KOPT-K1 (cell line): ENCODE measurements around the gene BOC.

Source experiments
- H3K27ac ChIP-seq: fragments of 200-600 bp; sonication (generic); 2 replicates; pipeline ENCODE4 v1.5.1; 2016; ENCODE audit warnings: antibody characterized with exemption, mild to moderate bottlenecking, low read depth, low read length; ENCODE audit not compliant: poor library complexity, severe bottlenecking
- H3K36me3 ChIP-seq: fragments of 200-600 bp; sonication (generic); 2 replicates; pipeline ENCODE4 v1.5.1; 2017; ENCODE audit warnings: antibody characterized with exemption, mild to moderate bottlenecking, low read length, moderate library complexity; ENCODE audit not compliant: insufficient read depth
- H3K9me3 ChIP-seq: fragments of 200-600 bp; sonication (generic); 2 replicates; pipeline ENCODE4 v1.5.1; 2017; ENCODE audit warnings: antibody characterized with exemption, low read length, mild to moderate bottlenecking; ENCODE audit not compliant: insufficient read depth, poor library complexity, severe bottlenecking

BOC gene

GRCh38 chr3:113226491-113226890 is 15.1 kb downstream of the BOC start:
- Histone ChIP-seq H3K36me3 (no peaks in the 10 kb centered on the region), H3K9me3 (no peaks in the 10 kb centered on the region), H3K27ac (no peak overlapping the region)

GRCh38 chr3:113227146-113227545 is 15.8 kb downstream of the BOC start:
- Histone ChIP-seq H3K27ac (no peak overlapping the region), H3K9me3 (no peaks in the 10 kb centered on the region), H3K36me3 (no peaks in the 10 kb centered on the region)

DNA sequence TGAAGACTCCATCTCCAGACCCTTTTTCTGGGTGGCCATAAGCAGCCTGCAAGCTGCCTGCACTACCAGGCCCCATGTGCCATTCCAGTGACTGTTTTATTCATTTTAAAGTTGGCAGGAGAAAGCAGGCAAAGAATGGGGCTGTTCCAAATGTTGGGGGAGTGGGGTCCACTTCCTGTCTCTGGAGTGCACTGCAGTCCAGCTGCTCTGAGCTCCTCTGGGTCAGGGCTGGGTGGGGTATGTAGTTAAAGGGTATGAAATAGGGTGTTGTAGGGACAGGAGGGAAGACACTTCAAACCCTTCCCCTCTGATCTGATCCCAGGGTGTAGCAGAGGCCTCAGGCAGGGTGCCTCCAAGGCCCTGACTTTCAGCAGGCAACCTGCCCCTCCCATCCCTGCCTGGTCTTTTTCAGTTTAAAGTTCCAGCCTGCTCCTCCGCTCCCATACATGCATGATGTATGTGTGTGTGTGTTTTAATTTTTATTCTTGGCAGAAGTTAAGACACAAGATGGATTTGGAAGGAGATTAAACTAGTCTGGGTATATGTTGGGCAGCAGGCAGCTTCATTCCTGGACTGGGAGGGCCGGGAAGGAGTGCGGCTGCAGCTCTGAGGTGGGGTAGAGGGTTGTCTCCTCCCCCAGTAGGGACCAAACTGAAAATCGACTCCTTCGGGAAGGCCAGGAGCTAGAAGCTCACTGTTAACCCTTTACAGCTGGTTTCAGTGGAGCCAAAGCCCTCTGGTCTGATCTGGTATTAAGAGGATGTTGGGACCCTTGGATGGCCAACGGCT is 17.3 kb downstream of the BOC start:
- no peak overlapping the region for H3K27ac ChIP-seq
- H3K36me3 ChIP-seq: no peaks in the 10 kb centered on the region

GRCh38 chr3:113231391-113231790 is 20.0 kb downstream of the BOC start:
- Histone ChIP-seq H3K27ac (no peak overlapping the region), H3K36me3 (no peaks in the 10 kb centered on the region), H3K9me3 (no peaks in the 10 kb centered on the region)

More for the DNA sequence above, 17.3 kb downstream of the BOC start:
- H3K9me3 ChIP-seq: no peaks in the 10 kb centered on the region

GRCh38 chr3:113231827-113232253 is 20.5 kb downstream of the BOC start:
- no peaks in the 10 kb centered on the region for H3K9me3 ChIP-seq
- H3K36me3 ChIP-seq: no peaks in the 10 kb centered on the region
- no peak overlapping the region for H3K27ac ChIP-seq

DNA sequence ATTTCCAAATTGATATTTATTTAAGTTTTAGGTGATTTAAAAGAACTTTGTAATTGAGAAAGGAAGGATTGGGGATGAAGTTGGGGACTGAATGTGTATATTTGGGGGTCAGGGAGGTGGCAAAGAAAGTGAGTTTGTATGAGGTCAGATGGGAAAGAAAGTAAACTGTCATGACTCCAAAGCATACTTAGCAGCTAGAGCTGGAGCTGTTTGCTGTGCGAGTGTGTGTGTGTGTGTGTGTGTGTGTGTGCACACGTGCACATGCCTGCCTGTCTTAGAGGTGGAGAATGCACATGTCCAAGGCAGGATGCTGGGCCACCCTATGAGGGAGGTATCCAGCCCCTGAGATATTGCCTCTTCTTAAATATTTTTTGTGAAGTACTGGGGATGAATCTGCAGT is 21.0 kb downstream of the BOC start:
- no peaks in the 10 kb centered on the region for H3K36me3 ChIP-seq
- no peaks in the 10 kb centered on the region for H3K9me3 ChIP-seq
- no peak overlapping the region for H3K27ac ChIP-seq

- Histone ChIP-seq H3K27ac (no peak overlapping the region), H3K9me3 (no peaks in the 10 kb centered on the region), H3K36me3 (no peaks in the 10 kb centered on the region)
Measured at GRCh38 chr3:113233497-113233896, 22.1 kb downstream of the BOC start.

DNA sequence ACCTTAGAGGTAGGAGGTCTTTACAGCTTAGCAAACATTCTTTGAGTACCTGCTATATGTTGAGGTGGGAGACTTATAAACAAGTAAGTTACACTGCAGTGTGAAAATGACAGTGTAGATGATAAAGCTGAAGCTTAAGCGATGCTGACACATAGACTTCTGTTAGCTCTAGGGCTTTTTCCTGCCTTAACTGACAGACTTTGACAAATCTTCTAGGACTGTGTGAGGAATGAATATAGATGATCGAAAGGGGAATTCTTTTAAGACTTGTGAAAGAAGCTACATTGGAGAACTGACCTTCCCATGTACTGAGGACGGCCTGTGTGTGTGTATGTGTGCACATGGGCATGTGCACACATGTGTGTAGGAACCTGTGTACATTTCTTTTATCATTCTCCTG is 22.7 kb downstream of the BOC start:
- no peak overlapping the region for H3K27ac ChIP-seq
- H3K36me3 ChIP-seq: no peaks in the 10 kb centered on the region
- H3K9me3 ChIP-seq: no peaks in the 10 kb centered on the region

- H3K36me3 ChIP-seq: no peaks in the 10 kb centered on the region
- no peaks in the 10 kb centered on the region for H3K9me3 ChIP-seq
- no peak overlapping the region for H3K27ac ChIP-seq
Measured at GRCh38 chr3:113234688-113235260, 23.4 kb downstream of the BOC start.

DNA sequence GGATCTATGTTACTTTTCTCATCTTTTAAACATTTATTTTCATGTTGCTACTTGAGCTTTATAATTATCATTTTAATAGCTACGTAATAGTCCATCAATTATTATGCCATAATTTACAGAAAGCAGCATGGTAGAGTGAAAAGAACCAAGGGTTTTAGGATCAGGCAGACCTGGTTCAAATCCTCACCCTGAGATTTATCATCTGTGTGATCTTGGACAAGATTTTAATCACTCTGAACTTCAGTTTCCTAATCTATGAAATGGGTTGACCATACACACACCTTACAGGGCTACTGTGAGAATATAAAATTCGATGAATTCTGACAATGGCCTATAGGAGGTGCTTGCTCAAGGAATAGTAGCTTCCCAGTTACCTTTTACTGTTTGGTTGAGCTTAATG is 27.1 kb downstream of the BOC start:
- H3K36me3 ChIP-seq: no peaks in the 10 kb centered on the region
- no peak overlapping the region for H3K27ac ChIP-seq
- H3K9me3 ChIP-seq: no peaks in the 10 kb centered on the region

- Histone ChIP-seq H3K27ac (no peak overlapping the region), H3K9me3 (no peaks in the 10 kb centered on the region), H3K36me3 (no peaks in the 10 kb centered on the region)
Measured at GRCh38 chr3:113240841-113241240, 29.5 kb downstream of the BOC start.

- no peak overlapping the region for H3K27ac ChIP-seq
- H3K36me3 ChIP-seq: no peaks in the 10 kb centered on the region
- H3K9me3 ChIP-seq: no peaks in the 10 kb centered on the region
Measured at GRCh38 chr3:113241292-113242095, 30.1 kb downstream of the BOC start.

GRCh38 chr3:113242096-113242581 is 30.8 kb downstream of the BOC start:
- Histone ChIP-seq H3K9me3 (no peaks in the 10 kb centered on the region), H3K36me3 (no peaks in the 10 kb centered on the region), H3K27ac (no peak overlapping the region)

DNA sequence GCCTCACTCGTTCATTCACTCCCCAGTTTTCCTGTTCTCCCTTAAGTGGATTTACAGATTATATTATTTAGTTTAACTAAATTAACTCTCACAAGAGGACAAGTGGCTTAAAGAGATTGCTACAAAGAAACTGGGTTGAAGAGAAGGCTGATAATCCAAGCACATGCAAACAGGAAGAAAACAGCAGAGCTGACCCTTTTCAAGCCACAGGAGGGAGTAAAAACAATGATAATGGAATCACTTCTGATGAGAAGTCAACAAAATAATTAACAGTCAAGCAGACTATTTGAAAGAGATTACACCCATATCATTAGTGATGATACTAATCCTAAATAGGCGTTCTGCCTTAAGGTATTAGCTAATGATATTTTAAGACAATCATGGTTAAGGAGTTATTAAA is 31.7 kb downstream of the BOC start:
- Histone ChIP-seq H3K27ac (no peak overlapping the region), H3K9me3 (no peaks in the 10 kb centered on the region), H3K36me3 (no peaks in the 10 kb centered on the region)

GRCh38 chr3:113243846-113244245 is 32.5 kb downstream of the BOC start:
- H3K9me3 ChIP-seq: no peaks in the 10 kb centered on the region
- no peaks in the 10 kb centered on the region for H3K36me3 ChIP-seq
- no peak overlapping the region for H3K27ac ChIP-seq
